Tibial artery (tissue), 4 donors: ENCODE results near the gene MAP3K20.

ENCODE experiments used
- DNase-seq, 2 donors: peaks; one replicate each; pipeline ENCODE4 v3.0.0-alpha.2; 2019
- H3K27ac ChIP-seq, 2 donors: fragments of 200-600 bp; sonication (generic) in 1 of 2; 1 replicate in 1 of 2; 2 replicates in 1 of 2; pipeline ENCODE4 v1.5.1; 2018 to 2019; ENCODE audit warnings: mild to moderate bottlenecking in 1 of 2
- H3K27me3 ChIP-seq, 2 donors: fragments of 200-600 bp; sonication (generic) in 1 of 2; one replicate each; pipeline versions ENCODE4 v1.5.1 to v1.6.0; 2016 to 2019
- H3K36me3 ChIP-seq, 3 donors: fragments of 200-600 bp; sonication (generic) in 2 of 3; one replicate each; pipeline ENCODE4 v1.5.1; 2016 to 2019; ENCODE audit warnings: mild to moderate bottlenecking in 2 of 3
- H3K4me1 ChIP-seq, 4 donors: fragments of 200-600 bp; sonication (generic) in 2 of 4; 1 replicate in 3 of 4; 2 replicates in 1 of 4; pipeline ENCODE4 v1.5.1; 2016 to 2019
- H3K4me3 ChIP-seq, 2 donors: fragments of 200-600 bp; sonication (generic) in 1 of 2; 1 replicate in 1 of 2; 2 replicates in 1 of 2; pipeline ENCODE4 v1.5.1; 2018 to 2019; ENCODE audit warnings: mild to moderate bottlenecking in 2 of 2
- H3K9me3 ChIP-seq, 3 donors: fragments of 200-600 bp; sonication (generic) in 1 of 3; one replicate each; pipeline ENCODE4 v1.5.1; 2016 to 2019
- intact Hi-C: fragments of 100-400 bp; cut with DNase I; formaldehyde crosslinking; loops from one replicate; pipeline ENCODE4 v1.15.0; 2023; ENCODE audit warnings: low total_unique reads
- TF ChIP-seq, protein P1 (sequence below), 2 experiments: fragments of 200-600 bp in 1 of 2; fragments of 450-650 bp in 1 of 2; IDR thresholded peaks; one replicate each; pipeline ENCODE4 v1.5.1; 2017 to 2019; ENCODE audit warnings: antibody characterized with exemption in 2 of 2, mild to moderate bottlenecking in 1 of 2, moderate library complexity in 1 of 2

MAP3K20 gene

DNA sequence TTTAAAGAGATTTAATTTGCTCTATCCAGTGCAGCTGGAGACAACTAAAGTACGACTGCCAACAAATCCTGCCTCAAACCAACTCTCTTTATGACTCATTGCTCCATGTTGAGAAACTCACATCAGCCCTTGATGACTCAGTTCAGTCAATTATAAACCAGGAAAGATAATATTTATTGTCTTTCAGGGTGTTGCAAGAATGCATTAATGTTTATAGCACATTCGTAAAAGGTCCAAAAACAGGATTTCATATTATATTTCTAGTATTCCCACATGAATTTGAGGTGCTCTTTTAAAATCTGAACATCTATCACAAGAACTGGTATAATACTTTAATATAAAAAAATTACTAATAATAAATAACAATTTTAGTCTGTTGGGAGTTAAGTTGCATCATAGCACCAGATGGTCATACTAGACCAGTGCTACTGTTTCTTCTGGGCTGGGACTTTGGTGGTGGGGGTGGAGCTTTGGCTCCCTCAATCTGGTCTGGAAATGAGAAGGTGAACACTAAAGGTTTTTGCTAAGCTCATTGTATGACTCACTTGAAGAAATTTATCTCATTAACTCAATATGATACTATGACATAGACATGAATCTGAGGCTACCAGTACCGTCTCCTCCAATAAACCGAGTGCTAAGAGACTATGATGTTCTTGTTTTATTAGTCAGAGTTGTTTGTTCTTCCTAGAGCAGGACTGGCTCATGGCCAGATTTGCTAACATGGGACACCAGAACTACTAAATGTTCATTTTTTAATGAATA is 26.6 kb upstream of the MAP3K20 start:
- Histone ChIP-seq H3K4me1 (peaks cover 0 to 29% (median 13%) of the 10 kb centered on the region in 4 donors), H3K4me3 (no peak overlapping the region), H3K9me3 (no peaks in the 10 kb centered on the region), H3K27me3 (no peaks in the 10 kb centered on the region), H3K27ac (peak overlapping the region; percentile 71 to 76), H3K36me3 (no peaks in the 10 kb centered on the region)
- intact Hi-C loops, result no loop called here
- TF ChIP-seq, protein P1, sequence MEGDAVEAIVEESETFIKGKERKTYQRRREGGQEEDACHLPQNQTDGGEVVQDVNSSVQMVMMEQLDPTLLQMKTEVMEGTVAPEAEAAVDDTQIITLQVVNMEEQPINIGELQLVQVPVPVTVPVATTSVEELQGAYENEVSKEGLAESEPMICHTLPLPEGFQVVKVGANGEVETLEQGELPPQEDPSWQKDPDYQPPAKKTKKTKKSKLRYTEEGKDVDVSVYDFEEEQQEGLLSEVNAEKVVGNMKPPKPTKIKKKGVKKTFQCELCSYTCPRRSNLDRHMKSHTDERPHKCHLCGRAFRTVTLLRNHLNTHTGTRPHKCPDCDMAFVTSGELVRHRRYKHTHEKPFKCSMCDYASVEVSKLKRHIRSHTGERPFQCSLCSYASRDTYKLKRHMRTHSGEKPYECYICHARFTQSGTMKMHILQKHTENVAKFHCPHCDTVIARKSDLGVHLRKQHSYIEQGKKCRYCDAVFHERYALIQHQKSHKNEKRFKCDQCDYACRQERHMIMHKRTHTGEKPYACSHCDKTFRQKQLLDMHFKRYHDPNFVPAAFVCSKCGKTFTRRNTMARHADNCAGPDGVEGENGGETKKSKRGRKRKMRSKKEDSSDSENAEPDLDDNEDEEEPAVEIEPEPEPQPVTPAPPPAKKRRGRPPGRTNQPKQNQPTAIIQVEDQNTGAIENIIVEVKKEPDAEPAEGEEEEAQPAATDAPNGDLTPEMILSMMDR (IDR thresholded peaks at IDR 0.05), result no peak
- DNase-seq, result peak; percentile 89

DNA sequence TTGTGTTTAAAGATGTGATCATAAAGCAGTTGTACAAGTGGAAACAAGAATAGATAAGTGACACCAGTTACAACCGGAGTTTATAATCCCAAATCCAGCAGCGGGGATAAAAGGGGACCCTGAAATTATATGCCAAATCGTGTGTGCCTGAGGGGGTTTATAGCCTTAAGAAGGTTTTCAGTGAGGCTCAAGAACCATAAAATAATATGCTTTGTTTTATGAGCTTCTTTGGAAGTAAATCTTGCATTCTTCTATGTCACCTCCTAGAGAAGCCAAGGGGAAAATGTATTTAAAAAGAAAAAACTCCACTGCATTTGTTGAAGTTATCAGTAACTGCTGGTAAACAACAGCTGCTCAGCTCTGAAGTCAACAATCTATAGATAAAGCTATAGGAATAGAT is 25.8 kb upstream of the MAP3K20 start:
- intact Hi-C loops, result no loop called here
- H3K9me3 ChIP-seq, result no peaks in the 10 kb centered on the region
- TF ChIP-seq, protein P1 (IDR thresholded peaks at IDR 0.05), result no peak
- peak overlapping the region; percentile 71 to 76 for H3K27ac ChIP-seq
- no peak overlapping the region for H3K4me3 ChIP-seq
- peaks cover 0 to 29% (median 13%) of the 10 kb centered on the region in 4 donors for H3K4me1 ChIP-seq
- DNase-seq, result no peak
- no peaks in the 10 kb centered on the region for H3K27me3 ChIP-seq
- H3K36me3 ChIP-seq, result no peaks in the 10 kb centered on the region

DNA sequence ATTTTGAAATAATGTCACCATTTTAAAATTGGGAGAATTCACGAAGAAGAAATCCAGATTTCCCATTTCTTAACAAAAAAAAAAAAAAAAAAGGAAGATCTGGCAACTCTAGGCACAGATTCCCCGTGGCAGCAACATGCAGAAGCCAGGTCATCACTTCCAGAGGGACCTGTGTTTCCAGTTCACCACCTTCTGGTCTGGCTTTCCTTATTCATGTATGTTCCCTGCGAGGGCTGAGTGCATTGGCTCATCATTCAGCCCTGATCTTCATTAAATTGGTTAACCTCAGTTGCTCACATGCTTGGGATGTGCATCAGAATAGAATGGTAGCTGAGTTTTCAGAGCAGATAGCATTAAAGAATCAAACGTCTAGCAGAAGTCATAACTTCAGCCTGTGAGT is 25.0 kb upstream of the MAP3K20 start:
- H3K27ac ChIP-seq, result no peak overlapping the region
- H3K4me3 ChIP-seq, result no peak overlapping the region
- peaks cover 0 to 29% (median 13%) of the 10 kb centered on the region in 4 donors for H3K4me1 ChIP-seq
- TF ChIP-seq, protein P1 (IDR thresholded peaks at IDR 0.05), result no peak
- no peaks in the 10 kb centered on the region for H3K9me3 ChIP-seq
- intact Hi-C loops, result no loop called here
- no peaks in the 10 kb centered on the region for H3K36me3 ChIP-seq
- no peaks in the 10 kb centered on the region for H3K27me3 ChIP-seq
- no peak for DNase-seq

DNA sequence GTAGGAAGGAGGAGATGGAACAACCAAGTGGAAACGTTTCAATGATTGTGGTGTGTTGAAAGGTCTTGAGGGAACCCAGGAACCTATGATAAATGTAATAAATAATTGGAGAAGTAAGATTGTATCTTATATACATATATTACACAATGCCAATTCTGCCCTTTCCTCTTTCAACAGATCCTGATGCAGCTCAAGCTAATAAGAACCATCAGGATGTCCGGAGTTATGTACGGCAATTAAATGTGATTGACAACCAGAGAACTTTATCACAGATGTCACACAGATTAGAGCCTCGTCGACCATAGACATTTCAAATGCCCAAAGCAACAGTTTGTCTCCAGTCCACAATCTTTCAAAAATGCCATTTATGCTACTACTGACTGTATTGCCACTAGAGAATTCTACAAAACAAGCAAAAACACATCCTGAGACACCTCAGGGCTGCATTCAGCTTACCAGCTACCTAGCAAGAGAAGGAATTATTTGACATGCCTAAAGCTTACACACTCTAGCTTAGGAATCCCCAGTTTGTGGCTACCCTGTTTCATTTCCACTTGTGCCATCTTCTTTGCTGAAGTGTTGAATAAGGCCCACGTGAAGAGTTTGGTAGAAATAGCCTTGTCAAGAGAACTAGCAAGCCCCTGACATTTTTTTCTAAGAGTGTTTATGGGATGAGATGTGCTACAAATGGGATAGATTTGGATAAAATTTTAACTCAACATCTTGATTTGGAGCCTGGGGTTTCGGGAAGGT is 24.0 kb upstream of the MAP3K20 start:
- intact Hi-C loops, result no loop called here
- no peak overlapping the region for H3K27ac ChIP-seq
- no peaks in the 10 kb centered on the region for H3K36me3 ChIP-seq
- H3K9me3 ChIP-seq, result no peaks in the 10 kb centered on the region
- TF ChIP-seq, protein P1 (IDR thresholded peaks at IDR 0.05), result no peak
- H3K4me1 ChIP-seq, result peaks cover 0 to 29% (median 13%) of the 10 kb centered on the region in 4 donors
- DNase-seq, result no peak
- no peaks in the 10 kb centered on the region for H3K27me3 ChIP-seq
- H3K4me3 ChIP-seq, result no peak overlapping the region

DNA sequence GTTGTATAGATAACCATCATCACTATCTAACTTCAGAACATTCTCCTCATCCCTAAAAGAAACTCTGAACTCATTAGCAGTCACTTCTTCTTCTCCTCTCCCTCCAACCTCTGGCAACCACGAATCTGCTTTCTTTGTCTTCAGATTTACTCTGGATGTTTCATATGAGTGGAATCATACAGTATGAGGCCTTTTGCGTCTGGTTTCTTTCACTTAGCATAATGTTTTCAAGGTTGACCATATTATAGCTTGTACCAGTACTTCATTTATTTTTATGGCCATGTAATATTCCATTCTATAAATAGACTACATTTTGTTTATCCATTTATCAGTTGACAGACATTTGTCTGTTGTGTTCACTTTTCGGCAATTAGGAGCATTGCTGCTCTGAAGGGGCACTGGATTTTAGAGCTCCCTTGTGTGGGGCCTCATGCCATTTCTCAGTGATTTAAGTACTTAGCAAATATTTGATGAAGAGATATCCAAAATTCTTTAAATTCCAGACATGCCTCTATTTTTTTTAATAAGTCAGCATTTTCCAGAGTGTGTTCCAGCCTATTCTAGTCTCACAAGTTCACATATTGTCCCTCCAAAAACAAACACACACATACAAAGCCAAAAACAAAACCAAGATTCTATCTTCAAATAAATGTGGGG is 22.5 kb upstream of the MAP3K20 start:
- no peaks in the 10 kb centered on the region for H3K27me3 ChIP-seq
- H3K4me1 ChIP-seq, result peaks cover 0 to 25% (median 12%) of the 10 kb centered on the region in 4 donors
- TF ChIP-seq, protein P1 (IDR thresholded peaks at IDR 0.05), result no peak
- DNase-seq, result no peak
- H3K27ac ChIP-seq, result no peak overlapping the region
- no peak overlapping the region for H3K4me3 ChIP-seq
- H3K9me3 ChIP-seq, result no peaks in the 10 kb centered on the region
- intact Hi-C loops, result no loop called here
- H3K36me3 ChIP-seq, result no peaks in the 10 kb centered on the region
